Epithelial cell of proximal tubule (primary cell): ENCODE data around the gene GCFC2. TPM values are rescaled to one million over a fixed set of nuclear protein-coding genes. Genes with fewer than 3 reads are reported as not detected.

ENCODE experiments used
- DNase-seq: peaks from one replicate; pipeline ENCODE4 v3.0.0-alpha.2; 2011; ENCODE audit warnings: low read depth
- H3K4me3 ChIP-seq: 2 replicates; pipeline ENCODE4 v1.5.1; 2011; ENCODE audit warnings: low read depth, mild to moderate bottlenecking, low read length
- total RNA-seq: library from RNA; depleted of rRNA; stranded (reverse); fragments of >200 nt; gene quantifications from 2 replicates; pipeline ENCODE4 v1.2.3, GENCODE V29; 2015
- TF ChIP-seq, protein P1 (sequence below): conservative IDR thresholded peaks from 2 replicates; pipeline ENCODE4 v1.5.1; 2012; ENCODE audit warnings: low read depth, mild to moderate bottlenecking, low read length

The GCFC2 gene
- total RNA-seq: 21.2 and 24.7 TPM in 2 replicates

DNA sequence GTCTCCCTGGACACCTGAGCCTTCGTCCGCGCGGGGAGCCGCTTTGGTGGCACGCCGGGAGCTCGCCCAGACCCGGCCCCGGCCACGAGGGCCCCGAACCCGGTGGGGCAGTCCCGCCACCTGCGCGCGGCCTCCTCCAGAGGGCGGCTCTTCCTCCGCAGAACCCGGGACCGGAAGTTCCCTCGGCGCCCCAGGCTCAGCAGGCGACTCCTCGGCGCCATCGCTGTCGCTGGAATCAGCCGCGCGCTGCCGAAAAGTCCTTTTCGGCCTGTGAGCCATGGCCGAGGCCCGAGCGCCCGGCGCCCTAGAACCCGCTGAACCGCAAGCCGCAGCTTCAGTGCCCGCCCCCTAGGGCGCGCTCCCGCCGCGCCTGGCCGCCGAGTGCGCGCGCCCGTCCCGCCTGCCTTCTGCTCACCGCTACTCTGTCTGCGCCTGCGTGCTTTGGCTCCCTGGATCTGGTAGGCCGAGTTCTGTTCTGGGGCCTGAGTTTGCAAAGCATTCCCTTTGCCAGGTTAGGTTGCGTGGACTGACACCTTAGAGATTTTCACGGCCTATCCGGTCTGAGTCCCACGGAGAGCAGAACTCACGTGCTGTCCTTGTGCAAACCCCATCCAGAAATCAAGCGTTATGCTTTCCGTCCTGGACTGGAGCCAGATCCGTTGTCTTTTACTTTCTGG is at the start of gene GCFC2:
Gene GCFC2 (minus strand): TSS at position 339 of the 677 bp plus-strand sequence. CDS start 60 bp downstream, at position 279.
- H3K4me3 ChIP-seq: peak within 1 kb of the TSS; percentile 70
- DNase-seq: peak; percentile 25
- TF ChIP-seq, protein P1, sequence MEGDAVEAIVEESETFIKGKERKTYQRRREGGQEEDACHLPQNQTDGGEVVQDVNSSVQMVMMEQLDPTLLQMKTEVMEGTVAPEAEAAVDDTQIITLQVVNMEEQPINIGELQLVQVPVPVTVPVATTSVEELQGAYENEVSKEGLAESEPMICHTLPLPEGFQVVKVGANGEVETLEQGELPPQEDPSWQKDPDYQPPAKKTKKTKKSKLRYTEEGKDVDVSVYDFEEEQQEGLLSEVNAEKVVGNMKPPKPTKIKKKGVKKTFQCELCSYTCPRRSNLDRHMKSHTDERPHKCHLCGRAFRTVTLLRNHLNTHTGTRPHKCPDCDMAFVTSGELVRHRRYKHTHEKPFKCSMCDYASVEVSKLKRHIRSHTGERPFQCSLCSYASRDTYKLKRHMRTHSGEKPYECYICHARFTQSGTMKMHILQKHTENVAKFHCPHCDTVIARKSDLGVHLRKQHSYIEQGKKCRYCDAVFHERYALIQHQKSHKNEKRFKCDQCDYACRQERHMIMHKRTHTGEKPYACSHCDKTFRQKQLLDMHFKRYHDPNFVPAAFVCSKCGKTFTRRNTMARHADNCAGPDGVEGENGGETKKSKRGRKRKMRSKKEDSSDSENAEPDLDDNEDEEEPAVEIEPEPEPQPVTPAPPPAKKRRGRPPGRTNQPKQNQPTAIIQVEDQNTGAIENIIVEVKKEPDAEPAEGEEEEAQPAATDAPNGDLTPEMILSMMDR: peak; percentile 28

DNA sequence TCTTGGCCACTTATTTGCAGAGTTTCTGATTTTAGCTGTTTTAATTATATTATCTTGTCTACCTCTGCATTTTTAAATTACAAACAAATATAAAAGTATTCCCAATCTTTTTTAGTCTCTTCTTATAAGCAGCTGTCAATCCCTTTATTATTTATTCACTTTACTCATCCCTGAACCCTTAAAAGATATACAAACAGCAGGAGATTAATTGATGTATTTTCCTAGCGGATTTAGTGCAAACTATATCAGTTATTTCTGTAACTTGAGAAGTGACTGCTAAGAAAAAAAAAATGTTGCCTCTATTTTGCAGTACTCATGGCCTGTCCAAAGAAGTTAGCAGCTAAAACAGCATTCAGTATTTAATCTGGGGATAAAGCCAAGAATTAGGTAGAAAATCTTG is 42.1 kb upstream of the GCFC2 start:
- DNase-seq: no peak
- TF ChIP-seq, protein P1: no peak
- no peak overlapping the region for H3K4me3 ChIP-seq

DNA sequence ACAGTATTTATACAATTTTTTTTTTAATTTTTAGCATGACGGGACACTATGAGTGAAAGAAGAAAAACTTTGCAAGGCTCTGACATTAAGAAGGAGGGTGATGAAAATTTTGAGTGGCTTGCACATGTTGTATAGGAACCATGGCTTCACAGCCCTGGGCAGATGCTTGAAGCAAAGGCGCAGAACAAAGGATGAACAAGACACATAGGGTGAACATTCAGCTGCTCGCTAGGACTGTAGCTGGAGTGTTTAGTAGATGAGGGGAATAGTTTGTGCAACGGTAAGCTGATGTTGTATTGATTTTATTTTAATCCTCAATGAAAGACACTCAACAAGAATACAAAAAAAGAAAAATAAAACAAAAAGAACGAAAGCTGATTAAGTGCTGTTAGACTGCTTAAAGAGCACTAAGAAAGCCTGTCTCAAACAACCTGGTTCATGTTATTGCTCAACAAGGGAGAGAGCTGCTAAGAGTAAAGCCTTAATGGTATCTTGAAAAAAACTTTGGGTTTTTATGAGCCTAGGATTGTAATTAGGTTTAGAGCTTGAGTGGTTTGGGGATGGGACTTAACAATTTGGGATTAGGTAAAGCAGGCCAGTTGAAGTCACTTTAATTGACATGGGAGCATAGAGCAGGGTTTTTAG is 41.2 kb upstream of the GCFC2 start:
- TF ChIP-seq, protein P1: no peak
- no peak overlapping the region for H3K4me3 ChIP-seq
- DNase-seq: no peak

DNA sequence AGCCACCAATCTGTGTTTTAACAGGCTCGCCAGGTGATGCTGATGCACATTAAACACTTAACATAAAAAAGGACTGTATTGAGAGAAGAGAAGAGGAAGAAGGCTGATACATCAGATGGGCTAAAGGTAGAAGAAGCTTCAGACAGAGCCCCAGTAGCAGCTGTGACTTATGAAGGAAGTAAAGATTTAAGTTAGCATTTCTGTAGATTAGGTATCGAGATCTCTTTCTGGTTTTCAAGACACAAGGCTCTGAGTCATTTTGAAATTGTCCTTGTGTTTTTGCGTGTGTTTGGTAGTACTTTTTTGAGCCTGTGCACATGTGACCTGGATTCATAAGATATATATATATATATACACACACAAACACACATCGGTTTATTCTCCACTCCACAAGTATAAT is 40.6 kb upstream of the GCFC2 start:
- no peak for DNase-seq
- TF ChIP-seq, protein P1: no peak
- H3K4me3 ChIP-seq: no peak overlapping the region

DNA sequence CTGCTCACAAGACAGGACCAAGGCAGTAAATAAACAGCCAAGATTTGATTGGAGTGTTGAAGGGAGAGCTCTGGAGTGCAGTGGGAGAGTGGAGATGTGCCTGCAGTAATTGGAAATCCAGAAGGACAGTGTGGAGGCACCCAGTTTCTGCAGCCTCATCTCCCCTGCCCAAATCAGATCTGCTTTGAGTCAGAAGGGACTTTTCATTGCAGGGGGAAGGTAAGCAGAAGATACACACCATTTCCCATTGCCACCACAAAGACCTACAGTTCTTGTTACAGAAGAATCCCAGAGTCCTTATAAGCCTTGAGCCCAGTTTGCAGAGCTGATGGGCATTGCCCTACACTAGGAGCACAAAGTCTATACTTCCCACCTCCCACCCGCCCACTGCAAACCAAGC is 27.2 kb upstream of the GCFC2 start:
- TF ChIP-seq, protein P1: no peak
- DNase-seq: no peak
- no peak overlapping the region for H3K4me3 ChIP-seq

DNA sequence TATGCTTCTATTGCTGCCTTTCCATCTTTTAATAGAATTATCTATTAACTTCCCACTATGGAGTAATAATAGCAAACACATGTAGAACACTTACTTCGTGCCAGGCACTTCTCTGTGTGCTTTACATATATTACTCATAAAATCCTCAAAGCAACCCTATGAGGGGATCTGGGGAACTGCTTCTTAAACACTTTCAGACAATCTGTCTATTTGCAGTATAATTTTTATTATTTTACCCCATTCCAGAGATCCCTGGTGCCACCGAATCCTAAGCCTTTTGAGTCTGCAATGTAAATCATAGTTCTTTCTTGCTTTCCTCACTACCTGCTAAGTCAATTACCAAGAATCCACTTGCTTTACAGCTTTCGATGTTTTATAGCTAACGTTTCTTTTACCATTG is 25.6 kb upstream of the GCFC2 start:
- no peak for DNase-seq
- TF ChIP-seq, protein P1: no peak
- H3K4me3 ChIP-seq: no peak overlapping the region

DNA sequence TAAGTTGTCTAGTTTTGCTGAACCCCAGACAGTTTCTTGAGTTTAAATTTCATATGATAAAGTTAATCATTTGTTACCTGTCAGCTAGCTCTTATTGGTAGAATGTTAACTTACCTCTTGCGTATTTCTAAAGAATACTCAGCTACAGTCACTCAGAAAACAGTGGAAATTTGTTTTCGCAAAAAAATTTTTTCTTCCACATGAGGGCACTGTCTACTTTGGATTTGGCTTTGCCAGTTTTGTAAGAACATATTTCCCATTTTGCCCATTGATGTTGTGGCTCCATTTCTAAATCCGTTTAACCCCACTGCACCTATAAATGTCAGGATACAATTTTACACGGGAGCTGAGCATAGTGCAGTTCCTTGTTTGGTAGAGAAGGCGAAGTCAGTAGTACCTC is 19.1 kb upstream of the GCFC2 start:
- DNase-seq: no peak
- H3K4me3 ChIP-seq: no peak overlapping the region
- TF ChIP-seq, protein P1: peak; percentile 56
